ENCODE data around the gene SZT2.
A peak's percentile ranks its signal among the peaks of the same experiment; 100 is the strongest.
"Not testable (repeated sequence)": the region's sequence is repeated elsewhere in the genome, so short reads cannot be mapped to it uniquely, and the experiment has no call there.

SZT2 gene

GRCh38 chr1:43444151-43444828 is 54.6 kb downstream of the SZT2 start:
- no peak for DNase-seq

DNA sequence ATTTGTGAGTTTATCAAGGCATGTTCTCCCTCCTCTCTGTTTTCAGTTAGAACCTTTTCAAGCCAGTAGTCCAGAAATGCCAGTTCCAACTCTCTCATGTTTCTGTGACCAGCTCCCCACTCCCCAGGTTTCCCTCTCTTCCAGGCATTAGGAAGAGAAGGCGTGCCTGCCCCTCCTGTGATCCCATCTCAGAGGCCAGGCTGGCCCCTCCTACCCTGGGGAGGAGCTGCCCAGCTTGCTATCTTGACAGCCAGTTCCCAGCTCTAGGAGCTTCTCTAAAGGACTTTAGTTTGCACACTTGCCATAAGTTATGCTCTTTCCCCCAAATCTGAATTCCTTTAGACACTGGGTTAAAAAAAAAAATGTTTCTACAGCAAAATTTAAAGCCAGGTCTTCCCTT is 55.1 kb downstream of the SZT2 start:
- no peak for DNase-seq

- DNase-seq: no peak
These were observed 56.1 kb downstream of the SZT2 start for GRCh38 chr1:43445606-43446387.

GRCh38 chr1:43446388-43446740 is 56.7 kb downstream of the SZT2 start:
- no peak for DNase-seq

DNA sequence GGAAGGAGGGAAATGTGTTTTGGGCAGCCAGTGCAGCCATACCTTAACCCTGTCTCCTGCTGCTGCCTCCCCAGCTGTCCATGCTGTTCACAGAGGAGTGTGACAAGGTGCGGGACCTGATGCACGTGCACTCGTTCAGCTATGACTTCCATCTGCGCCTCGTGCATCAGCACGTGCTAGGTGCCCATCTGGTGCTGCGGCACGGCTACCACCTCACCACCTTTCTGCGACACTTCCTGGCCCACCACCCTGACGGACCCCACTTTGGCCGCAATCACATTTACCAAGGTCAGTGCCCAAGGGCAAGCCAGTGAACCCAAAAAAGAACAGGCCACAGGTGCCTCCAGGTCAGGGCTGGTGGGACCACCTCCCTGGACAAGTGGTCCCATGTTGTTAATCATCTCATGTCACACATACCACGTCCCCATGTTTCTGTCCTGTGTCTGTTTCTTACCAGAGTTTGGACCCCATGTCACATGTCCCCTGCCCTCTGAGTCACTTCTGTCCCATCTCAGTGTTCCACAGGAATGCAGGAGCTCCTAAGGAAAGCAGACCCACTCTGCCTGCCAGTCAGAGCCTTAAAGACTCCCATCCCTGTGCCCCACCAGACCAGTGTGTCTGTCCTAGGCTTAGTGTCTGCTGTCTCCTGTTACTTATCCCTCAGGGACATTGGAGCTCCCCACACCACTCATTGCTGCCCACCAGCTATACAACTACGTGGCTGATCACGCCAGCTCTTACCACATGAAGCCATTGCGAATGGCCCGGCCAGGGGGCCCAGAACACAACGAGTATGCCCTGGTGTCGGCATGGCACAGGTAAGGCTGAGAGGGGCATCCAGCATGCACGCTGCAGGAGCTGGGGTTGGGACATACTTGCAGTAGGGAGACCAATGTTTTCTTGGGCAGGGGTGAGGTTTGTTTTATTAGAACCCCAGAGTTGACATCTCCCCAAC is 57.5 kb downstream of the SZT2 start:
- no peak for DNase-seq

DNA sequence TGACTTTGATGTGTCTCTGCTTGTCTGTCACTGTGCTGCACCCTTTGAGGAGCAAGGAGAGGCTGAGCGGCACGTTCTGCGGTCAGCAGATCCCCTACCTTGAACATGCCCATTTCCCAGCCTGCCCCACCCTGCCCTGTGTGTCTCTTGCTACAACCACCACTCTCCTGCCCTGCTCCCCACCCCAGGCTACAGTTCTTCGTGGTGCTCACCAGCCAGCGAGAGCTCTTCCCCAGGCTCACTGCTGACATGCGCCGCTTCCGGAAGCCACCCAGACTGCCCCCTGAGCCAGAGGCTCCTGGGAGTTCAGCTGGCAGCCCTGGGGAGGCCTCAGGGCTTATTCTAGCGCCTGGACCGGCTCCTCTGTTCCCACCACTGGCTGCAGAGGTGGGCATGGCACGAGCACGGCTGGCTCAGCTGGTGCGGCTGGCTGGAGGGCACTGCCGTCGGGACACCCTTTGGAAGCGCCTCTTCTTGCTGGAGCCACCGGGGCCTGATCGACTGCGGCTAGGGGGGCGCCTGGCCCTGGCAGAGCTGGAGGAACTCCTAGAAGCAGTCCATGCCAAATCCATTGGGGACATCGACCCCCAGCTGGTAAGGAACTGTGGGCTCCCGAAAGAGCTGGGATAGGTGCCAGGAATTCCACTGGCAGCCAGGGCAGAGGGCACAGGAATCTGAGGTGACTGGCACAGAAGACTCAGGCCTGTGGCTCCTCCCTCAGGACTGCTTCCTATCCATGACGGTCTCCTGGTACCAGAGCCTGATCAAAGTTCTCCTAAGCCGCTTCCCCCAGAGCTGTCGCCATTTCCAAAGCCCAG is 58.4 kb downstream of the SZT2 start:
- no peak for DNase-seq

DNA sequence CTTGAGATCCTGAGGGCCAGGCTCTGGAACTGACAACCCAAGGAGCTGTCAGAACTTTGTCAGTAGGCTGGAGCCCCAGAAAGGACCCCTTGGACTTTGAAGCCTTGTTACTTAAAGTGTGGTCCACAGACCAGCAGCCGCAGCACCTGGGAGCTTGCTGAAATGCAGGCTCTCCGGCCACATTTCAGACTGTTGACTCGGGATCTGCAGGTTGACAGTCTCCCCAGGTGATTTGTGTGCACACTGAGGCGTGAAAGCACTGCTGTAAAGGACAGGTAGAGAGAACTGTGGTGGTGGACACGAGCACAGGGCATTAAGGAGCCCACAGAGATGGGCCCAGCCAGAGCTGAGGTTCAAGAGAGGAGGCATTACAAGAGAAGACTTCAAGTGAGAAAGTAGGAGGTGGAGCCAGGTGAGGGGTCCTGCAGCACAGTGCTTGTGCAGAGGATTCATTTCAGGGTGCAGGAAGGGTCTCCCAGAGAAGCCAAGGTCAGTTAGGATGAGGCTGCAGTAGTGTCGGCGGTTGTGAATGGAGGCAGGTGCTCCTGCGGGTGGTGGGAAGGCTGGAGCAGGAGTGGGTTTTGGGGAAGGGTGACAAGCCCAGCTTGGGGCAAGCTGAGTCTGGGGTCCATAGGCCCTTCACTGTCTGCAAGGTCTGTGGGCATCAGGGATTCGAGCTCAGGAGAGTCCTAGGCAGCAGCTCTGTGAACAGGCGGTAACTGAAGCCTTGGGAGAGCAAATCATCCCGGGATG is 59.4 kb downstream of the SZT2 start:
- no peak for DNase-seq

DNA sequence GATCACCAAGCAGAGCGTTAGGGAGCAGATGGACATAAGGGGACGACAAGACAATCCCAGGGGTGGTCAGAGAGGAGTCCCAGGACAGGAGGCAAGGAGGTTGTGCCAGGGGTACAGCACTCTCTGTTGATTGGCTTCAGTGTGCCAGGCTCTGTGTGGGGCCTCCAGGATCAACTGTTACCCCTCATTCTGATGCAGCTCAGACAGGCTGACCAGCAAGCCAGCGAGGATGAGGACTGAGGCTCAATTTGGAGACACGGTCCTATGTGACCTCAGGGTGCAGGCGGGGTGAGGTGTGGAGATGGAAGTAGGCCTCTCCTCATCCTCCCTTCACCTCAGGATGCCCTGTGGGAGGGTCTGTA is 60.0 kb downstream of the SZT2 start:
- no peak for DNase-seq

DNA sequence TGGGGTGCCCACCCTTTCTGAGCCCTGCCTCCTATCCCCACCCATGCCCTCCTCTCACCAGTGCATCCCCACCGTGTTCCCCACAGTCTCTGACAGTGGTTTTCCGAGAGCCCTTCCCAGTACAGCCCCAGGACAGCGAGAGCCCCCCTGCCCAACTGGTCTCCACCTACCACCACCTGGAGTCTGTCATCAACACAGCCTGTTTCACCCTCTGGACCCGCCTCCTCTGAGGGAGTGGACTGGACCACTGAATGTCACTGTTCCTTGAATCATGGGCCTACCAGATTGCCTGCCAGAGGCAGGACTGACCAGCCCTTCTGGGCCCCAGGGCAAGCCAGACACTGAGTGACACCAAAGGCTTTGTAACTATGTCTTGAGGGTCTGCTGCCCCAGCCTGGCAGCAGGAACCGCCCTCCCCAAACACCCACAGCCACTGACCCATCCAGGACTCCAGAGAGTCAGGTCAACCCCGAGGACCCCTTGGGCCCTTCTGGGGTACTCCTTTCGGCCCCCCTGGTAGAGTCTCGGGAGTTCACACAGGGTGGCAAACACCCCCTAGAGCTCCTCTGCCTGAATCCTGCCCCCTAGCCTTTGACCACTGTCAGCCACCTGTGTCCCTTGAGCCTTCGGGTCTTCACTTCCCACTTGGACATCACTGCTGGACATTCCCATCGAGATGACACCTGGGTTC is 60.7 kb downstream of the SZT2 start:
- no peak for DNase-seq

DNA sequence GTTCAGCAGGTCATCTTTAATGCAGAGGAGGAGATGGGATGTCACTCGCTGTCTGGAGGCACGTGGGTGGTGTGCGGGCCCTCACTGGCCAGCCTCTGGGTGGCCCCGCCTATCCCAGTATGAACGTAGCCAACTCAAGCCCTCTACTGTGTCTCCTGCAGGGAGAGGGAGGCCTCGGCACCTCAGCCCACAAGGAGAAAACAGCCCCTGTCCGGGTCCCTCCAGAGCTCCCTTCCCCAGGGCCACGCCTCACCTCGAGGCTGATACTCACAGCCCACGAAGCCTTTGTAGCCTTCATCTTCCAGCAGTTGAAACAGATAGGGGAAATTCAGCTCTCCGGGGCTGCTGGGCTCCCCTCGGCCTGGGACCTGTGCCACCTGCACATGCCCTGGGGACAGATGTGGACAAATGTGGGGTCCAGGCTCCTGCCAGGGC is 61.5 kb downstream of the SZT2 start:
- no peak for DNase-seq

DNA sequence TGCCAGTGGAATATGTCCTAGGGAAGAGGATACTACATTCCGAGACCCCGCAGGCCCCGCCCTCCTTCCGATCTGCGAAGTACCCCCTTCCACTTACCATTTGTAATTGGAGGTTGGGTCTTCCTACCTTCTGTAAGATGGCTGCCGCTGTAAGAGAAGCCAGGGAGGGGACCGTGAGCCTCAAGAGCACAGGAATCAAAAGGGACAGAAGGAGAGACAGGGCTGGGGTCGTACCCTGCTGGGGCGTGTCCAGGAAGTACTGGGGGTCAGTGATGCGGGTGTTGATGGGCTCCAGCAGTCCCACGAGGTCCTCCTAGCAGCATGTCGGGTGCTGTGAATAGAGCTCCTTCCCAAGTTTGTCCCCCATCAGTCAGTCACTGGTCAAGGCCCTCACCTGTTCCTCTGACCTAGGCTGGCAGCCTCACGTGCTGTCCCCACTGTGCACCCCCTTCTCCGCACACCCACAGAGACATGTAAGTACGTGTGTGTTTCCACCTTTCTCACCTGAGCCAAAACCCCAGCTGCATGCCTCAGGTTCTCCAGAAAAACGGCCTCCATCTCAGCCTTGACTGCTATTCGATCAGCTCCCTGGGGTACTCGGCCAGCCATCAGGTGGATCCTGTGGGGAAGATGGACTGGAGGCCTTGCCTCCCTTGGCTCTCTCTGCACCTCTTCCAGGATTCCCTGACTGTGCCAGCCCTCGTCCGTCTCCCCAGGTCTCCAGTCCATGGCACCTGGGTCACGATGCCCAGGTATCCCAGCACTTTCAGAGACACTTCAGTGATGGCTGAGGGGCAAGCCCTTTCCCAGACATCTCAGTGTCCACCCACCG is 62.2 kb downstream of the SZT2 start:
- no peak for DNase-seq

DNA sequence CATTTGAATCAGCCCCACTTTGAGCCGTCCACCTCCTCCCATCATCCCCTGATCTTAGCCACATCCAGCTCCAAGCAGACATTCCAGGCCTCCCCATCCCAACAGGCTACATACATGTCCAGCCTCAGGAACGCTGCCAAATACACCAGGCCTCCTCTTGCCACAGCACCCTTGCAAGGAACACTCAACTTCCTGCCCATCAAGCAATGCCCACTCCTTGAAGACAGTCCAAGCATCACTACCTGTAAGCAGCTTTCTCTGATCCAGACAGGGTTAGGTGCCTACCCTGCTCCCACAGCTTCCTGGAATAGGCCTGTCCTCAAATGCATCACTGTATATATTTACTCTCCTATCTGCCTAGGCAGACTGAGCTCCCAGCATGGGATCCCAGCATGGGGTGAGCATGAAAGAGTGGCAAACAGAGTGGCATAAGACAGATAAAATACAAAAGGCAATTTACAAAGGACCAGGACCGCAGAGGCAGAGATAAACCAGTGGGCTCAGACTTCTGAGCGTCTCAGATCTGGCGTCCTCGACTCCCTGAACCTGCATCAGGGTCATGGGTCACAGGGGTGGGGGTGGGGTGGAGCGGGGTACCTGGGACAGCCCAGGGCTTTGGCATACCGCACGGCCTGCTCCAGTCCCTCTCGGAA is 63.2 kb downstream of the SZT2 start:
- DNase-seq: no peak

DNA sequence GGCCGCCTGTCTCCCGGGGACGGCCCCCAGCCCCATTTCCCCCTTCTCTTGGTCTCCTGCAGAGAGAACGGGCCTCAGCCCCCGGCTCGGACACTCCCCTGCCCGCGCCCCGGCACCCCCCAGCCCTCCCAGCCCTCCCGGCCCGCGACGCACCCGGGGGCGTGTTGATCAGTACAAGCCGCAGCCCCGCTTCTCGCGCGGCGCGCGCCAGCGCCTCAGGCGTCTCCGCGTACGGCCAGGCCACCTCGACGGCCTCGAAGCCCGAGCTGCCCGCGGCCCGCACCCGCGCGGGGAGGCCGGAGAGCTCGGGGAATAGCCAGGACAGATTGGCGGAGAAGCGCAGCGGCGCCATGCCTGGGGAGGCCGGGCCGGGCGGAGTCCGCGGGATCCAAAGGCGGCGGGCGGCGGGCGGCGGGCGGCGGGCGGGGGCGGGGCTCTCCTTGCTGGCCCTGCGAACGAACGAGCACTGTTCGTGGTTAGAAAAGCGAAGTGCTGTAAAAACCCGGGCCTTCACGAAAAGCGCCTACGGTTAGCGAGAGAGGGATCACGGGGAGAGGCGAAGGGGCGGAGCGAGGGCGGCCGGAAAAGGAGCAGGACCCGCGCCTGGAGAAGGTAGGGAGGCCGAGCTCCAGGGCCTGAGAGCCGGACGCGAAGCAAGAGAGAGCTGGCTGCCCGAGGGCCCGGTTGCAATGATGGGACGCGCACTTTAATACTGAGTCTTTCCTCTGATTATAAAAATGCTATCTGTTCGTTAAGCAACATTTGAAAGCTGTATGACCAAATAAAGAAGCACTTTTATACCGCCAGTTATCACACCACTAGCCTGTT is 64.0 kb downstream of the SZT2 start, which contains the start of gene HYI:
HYI (minus strand) TSS at position 490 of the 828 bp plus-strand sequence; CDS start at position 352, 138 bp downstream.
- peak; percentile 7 for DNase-seq

- no peak for DNase-seq
These were observed 64.7 kb downstream of the SZT2 start for GRCh38 chr1:43454270-43455011.

GRCh38 chr1:43455213-43455889 is 65.7 kb downstream of the SZT2 start:
- DNase-seq: no peak

- not testable (repeated sequence) for DNase-seq
These were observed 68.7 kb downstream of the SZT2 start for GRCh38 chr1:43458379-43458778.

GRCh38 chr1:43460988-43461693 is 71.4 kb downstream of the SZT2 start:
- DNase-seq: no peak

Measured in NCI-H1694 (cell line).